CD14-positive monocyte (primary cell): ENCODE results near the gene UBASH3B. TPM values are rescaled to one million over a fixed set of nuclear protein-coding genes. Genes with fewer than 3 reads are reported as not detected.

Experiments used
- DNase-seq, 3 donors: peaks; one replicate each; pipeline ENCODE4 v3.0.0-alpha.2; 2011 to 2022
- H2AFZ ChIP-seq: 2 replicates; pipeline ENCODE4 v1.6.0; 2012; ENCODE audit warnings: mild to moderate bottlenecking, low read depth, low read length, inconsistent platforms; ENCODE audit not compliant: insufficient read depth, poor library complexity, severe bottlenecking
- H3K27ac ChIP-seq, 2 donors: 1 replicate in 1 of 2; 2 replicates in 1 of 2; pipeline ENCODE4 v1.5.1; 2012 to 2013; ENCODE audit warnings: low read length in 2 of 2, control low read depth in 1 of 2, inconsistent platforms in 1 of 2, low read depth in 1 of 2, mild to moderate bottlenecking in 1 of 2
- H3K27me3 ChIP-seq, 2 donors: one replicate each; pipeline versions ENCODE4 v1.6.0 to v1.6.1; 2011 to 2013; ENCODE audit warnings: low read length in 2 of 2; ENCODE audit not compliant: control insufficient read depth in 2 of 2, insufficient read depth in 2 of 2
- H3K36me3 ChIP-seq, 2 donors: replicated peaks in 1 of 2; 1 replicate in 1 of 2; 2 replicates in 1 of 2; pipeline versions ENCODE4 v1.5.1 to v1.6.1; 2012 to 2013; ENCODE audit warnings: low read length in 2 of 2, control low read depth in 1 of 2, inconsistent platforms in 1 of 2, mild to moderate bottlenecking in 1 of 2; ENCODE audit not compliant: insufficient read depth in 2 of 2, control insufficient read depth in 1 of 2
- H3K4me1 ChIP-seq, 2 donors: 1 replicate in 1 of 2; 2 replicates in 1 of 2; pipeline versions ENCODE4 v1.5.1 to v1.6.1; 2012 to 2013; ENCODE audit warnings: low read length in 2 of 2, control low read depth in 1 of 2, inconsistent platforms in 1 of 2, mild to moderate bottlenecking in 1 of 2, moderate library complexity in 1 of 2; ENCODE audit not compliant: insufficient read depth in 2 of 2, control insufficient read depth in 1 of 2
- H3K4me2 ChIP-seq: replicated peaks from 2 replicates; pipeline ENCODE3; 2012; ENCODE audit warnings: low read length, moderate library complexity, mild to moderate bottlenecking; ENCODE audit not compliant: poor library complexity, severe bottlenecking; ENCODE audit errors: extremely low read depth
- H3K4me3 ChIP-seq, 3 experiments: fragments of 200-600 bp in 1 of 3; sonication (generic) in 1 of 3; replicated peaks in 1 of 3; 1 replicate in 2 of 3; 2 replicates in 1 of 3; pipeline ENCODE4 v1.5.1; 2011 to 2013; ENCODE audit warnings: low read length in 3 of 3, mild to moderate bottlenecking in 3 of 3, control low read depth in 2 of 3, low read depth in 2 of 3, inconsistent platforms in 1 of 3, moderate library complexity in 1 of 3
- H3K79me2 ChIP-seq: 2 replicates; pipeline ENCODE4 v1.6.0; 2012; ENCODE audit warnings: mild to moderate bottlenecking, control low read depth, inconsistent platforms, low read length, moderate library complexity; ENCODE audit not compliant: insufficient read depth
- H3K9ac ChIP-seq: 2 replicates; pipeline ENCODE4 v1.6.0; 2017; ENCODE audit warnings: low read length, mild to moderate bottlenecking; ENCODE audit not compliant: insufficient read depth, poor library complexity, severe bottlenecking
- H3K9me3 ChIP-seq, 2 donors: replicated peaks in 1 of 2; 1 replicate in 1 of 2; 2 replicates in 1 of 2; pipeline versions ENCODE4 v1.5.1 to v1.6.1; 2012 to 2013; ENCODE audit warnings: low read length in 2 of 2, control low read depth in 1 of 2; ENCODE audit not compliant: control insufficient read depth in 1 of 2, insufficient read depth in 1 of 2
- H4K20me1 ChIP-seq: 2 replicates; pipeline ENCODE4 v1.6.0; 2012; ENCODE audit warnings: mild to moderate bottlenecking, low read length, control low read depth, moderate library complexity; ENCODE audit not compliant: insufficient read depth
- H3K27ac Mint-ChIP-seq, 7 donors: one replicate each; pipeline ENCODE4 v1.8.0; 2020; ENCODE audit warnings: mild to moderate bottlenecking in 7 of 7, mixed read lengths in 7 of 7, moderate library complexity in 6 of 7, inconsistent platforms in 2 of 7
- H3K27me3 Mint-ChIP-seq, 3 donors: one replicate each; pipeline ENCODE4 v1.8.0; 2021 to 2022; ENCODE audit warnings: low read depth in 3 of 3, mild to moderate bottlenecking in 3 of 3, mixed read lengths in 3 of 3, moderate library complexity in 3 of 3, inconsistent platforms in 1 of 3
- H3K36me3 Mint-ChIP-seq, 2 donors: one replicate each; pipeline ENCODE4 v1.8.0; 2020; ENCODE audit warnings: mixed read lengths in 2 of 2, inconsistent platforms in 1 of 2, mild to moderate bottlenecking in 1 of 2
- H3K4me1 Mint-ChIP-seq: one replicate; pipeline ENCODE4 v1.8.0; 2020; ENCODE audit warnings: mild to moderate bottlenecking, mixed read lengths
- H3K4me3 Mint-ChIP-seq, 2 donors: one replicate each; pipeline ENCODE4 v1.8.0; 2020; ENCODE audit warnings: mild to moderate bottlenecking in 2 of 2, mixed read lengths in 2 of 2, moderate library complexity in 1 of 2
- H3K9me3 Mint-ChIP-seq, 7 donors: one replicate each; pipeline ENCODE4 v1.8.0; 2020 to 2022; ENCODE audit warnings: mixed read lengths in 7 of 7, mild to moderate bottlenecking in 6 of 7, moderate library complexity in 6 of 7, inconsistent platforms in 2 of 7
- WGBS: methylation state at CpG from one replicate; pipeline ENCODE4 v1.1.5; 2013; ENCODE audit warnings: missing lambda C conversion rate; ENCODE audit not compliant: insufficient coverage; 5-methylcytosine and 5-hydroxymethylcytosine counted together
- intact Hi-C, 2 donors: fragments of 100-400 bp; cut with micrococcal nuclease; formaldehyde crosslinking; loops; one replicate each; pipeline versions ENCODE4 v1.15.0 to v1.15.1; 2023
- polyA plus RNA-seq, 3 donors: library from polyadenylated mRNA; depleted of rRNA in 1 of 3; unstranded in 2 of 3; stranded (reverse) in 1 of 3; fragments of 300-500 nt in 2 of 3; fragments of >200 nt in 1 of 3; fragmentation: Illumina TruSeq in 2 of 3; gene quantifications; 1 replicate in 2 of 3; 2 replicates in 1 of 3; pipeline ENCODE4 v1.2.3, GENCODE V29; 2012 to 2021
- TF ChIP-seq, protein P1 (sequence below): fragments of 200-600 bp; IDR thresholded peaks from one replicate; pipeline ENCODE4 v1.8.0; 2022; ENCODE audit warnings: antibody characterized with exemption, mild to moderate bottlenecking

Gene UBASH3B
- polyA plus RNA-seq, 3 donors, result 3.3 to 13.5 (median 7.1) TPM

DNA sequence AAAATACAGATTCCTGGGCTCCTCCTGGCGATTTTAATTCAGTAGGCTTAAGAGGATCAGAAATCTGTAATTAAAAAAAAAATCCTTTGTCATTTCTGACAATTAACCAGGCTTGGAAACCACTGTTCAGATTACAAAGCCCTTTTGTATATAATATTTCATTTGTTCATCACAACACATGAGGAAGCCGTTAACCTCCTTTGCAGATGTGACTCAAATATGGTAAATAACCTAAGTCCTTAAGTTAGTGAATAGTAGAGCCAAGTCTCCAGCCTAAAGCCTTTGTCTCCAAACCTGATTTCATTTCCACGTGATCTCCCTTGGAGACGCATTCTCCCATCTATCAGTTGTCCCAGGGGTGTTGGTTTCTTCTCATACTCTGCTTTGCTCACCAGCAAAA lies 67.6 kb downstream of the UBASH3B start:
- peaks cover 81% of the 10 kb centered on the region for H3K79me2 ChIP-seq
- no peaks in the 10 kb centered on the region for H3K27me3 ChIP-seq
- no peak overlapping the region for H3K9ac ChIP-seq
- H3K4me3 ChIP-seq, result no peak overlapping the region
- H3K4me2 ChIP-seq, result no peak overlapping the region
- no peak overlapping the region for H2AFZ ChIP-seq
- TF ChIP-seq, protein P1, sequence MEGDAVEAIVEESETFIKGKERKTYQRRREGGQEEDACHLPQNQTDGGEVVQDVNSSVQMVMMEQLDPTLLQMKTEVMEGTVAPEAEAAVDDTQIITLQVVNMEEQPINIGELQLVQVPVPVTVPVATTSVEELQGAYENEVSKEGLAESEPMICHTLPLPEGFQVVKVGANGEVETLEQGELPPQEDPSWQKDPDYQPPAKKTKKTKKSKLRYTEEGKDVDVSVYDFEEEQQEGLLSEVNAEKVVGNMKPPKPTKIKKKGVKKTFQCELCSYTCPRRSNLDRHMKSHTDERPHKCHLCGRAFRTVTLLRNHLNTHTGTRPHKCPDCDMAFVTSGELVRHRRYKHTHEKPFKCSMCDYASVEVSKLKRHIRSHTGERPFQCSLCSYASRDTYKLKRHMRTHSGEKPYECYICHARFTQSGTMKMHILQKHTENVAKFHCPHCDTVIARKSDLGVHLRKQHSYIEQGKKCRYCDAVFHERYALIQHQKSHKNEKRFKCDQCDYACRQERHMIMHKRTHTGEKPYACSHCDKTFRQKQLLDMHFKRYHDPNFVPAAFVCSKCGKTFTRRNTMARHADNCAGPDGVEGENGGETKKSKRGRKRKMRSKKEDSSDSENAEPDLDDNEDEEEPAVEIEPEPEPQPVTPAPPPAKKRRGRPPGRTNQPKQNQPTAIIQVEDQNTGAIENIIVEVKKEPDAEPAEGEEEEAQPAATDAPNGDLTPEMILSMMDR, result no peak
- no CpG with 5 or more reads among the region's 4 CpGs for WGBS
- H3K9me3 ChIP-seq, result no peaks in the 10 kb centered on the region
- intact Hi-C loops, result no loop called here
- no peak overlapping the region for H3K4me3 Mint-ChIP-seq
- DNase-seq, result no peak
- H3K27me3 Mint-ChIP-seq, result peaks cover 1 to 2% (median 1%) of the 10 kb centered on the region in 3 donors
- H4K20me1 ChIP-seq, result no peaks in the 10 kb centered on the region
- no peaks in the 10 kb centered on the region for H3K36me3 ChIP-seq
- peaks cover 52% of the 10 kb centered on the region for H3K4me1 Mint-ChIP-seq
- H3K27ac ChIP-seq, result no peak overlapping the region
- no peaks in the 10 kb centered on the region for H3K9me3 Mint-ChIP-seq
- peaks cover 26% of the 10 kb centered on the region in 2 donors for H3K4me1 ChIP-seq
- H3K36me3 Mint-ChIP-seq, result peaks cover 18 to 19% of the 10 kb centered on the region in 2 donors
- no peak overlapping the region for H3K27ac Mint-ChIP-seq

DNA sequence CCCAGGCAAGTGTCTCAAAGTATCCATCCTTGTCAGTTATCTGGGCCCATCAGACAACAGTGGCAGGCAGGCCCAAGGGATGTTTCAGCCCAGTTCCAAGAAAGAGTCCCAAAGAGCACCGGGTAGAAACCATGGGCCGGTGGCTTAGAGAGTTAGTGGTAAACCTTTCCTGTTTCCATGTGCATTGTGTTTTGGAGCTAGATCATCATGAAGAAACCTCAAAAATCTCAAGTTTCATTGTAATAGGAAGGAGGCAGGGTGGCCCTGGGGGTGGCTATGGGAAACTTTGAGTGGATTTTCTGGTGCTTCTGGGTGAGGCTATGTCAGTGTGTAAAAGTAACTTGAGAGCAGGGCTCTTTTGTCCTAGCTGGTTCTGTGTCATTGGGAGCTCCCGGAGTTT lies 68.1 kb downstream of the UBASH3B start:
- Mint-ChIP-seq H3K36me3 (peaks cover 19 to 20% of the 10 kb centered on the region in 2 donors), H3K9me3 (no peaks in the 10 kb centered on the region), H3K27ac (peak overlapping the region in 2 of 7 donors; percentile 33 to 64), H3K27me3 (peaks cover 1 to 2% (median 1%) of the 10 kb centered on the region in 3 donors), H3K4me3 (no peak overlapping the region), H3K4me1 (peaks cover 48% of the 10 kb centered on the region)
- no peak overlapping the region for H3K27ac ChIP-seq
- TF ChIP-seq, protein P1, result no peak
- H3K36me3 ChIP-seq, result no peaks in the 10 kb centered on the region
- H3K79me2 ChIP-seq, result peaks cover 84% of the 10 kb centered on the region
- no peak overlapping the region for H3K9ac ChIP-seq
- H2AFZ ChIP-seq, result no peak overlapping the region
- intact Hi-C loops, result no loop called here
- peaks cover 21 to 22% of the 10 kb centered on the region in 2 donors for H3K4me1 ChIP-seq
- no peaks in the 10 kb centered on the region for H4K20me1 ChIP-seq
- 50% methylated on average over 2 of the region's 3 CpGs for WGBS
- H3K9me3 ChIP-seq, result no peaks in the 10 kb centered on the region
- H3K4me2 ChIP-seq, result no peak overlapping the region
- no peak for DNase-seq
- no peak overlapping the region for H3K4me3 ChIP-seq
- H3K27me3 ChIP-seq, result no peaks in the 10 kb centered on the region
